Keratinocyte (primary cell): ENCODE data around the gene TRIM66. TPM values are rescaled to one million over a fixed set of nuclear protein-coding genes. Genes with fewer than 3 reads are reported as not detected.

ENCODE experiments used
- DNase-seq: peaks from one replicate; pipeline ENCODE4 v3.0.0-alpha.2; 2011; ENCODE audit warnings: low read depth, missing footprints, low spot score
- FAIRE-seq: peaks from 2 replicates; lab custom pipeline; 2011; peaks lifted over from hg19 to GRCh38; lab: Jason Lieb, UNC
- H2AFZ ChIP-seq: 2 replicates; pipeline ENCODE4 v1.6.0; 2012; ENCODE audit warnings: low read length, control low read depth, inconsistent platforms; ENCODE audit not compliant: control insufficient read depth
- H3K27ac ChIP-seq: 2 replicates; pipeline ENCODE4 v1.5.1; 2011; ENCODE audit warnings: low read length; ENCODE audit not compliant: control insufficient read depth, insufficient read depth
- H3K27me3 ChIP-seq: 3 replicates; pipeline ENCODE4 v1.6.0; 2011; ENCODE audit warnings: low read length; ENCODE audit not compliant: control insufficient read depth, insufficient read depth; ENCODE audit errors: extremely low read depth
- H3K36me3 ChIP-seq, 2 experiments: 2 replicates in 1 of 2; 3 replicates in 1 of 2; pipeline ENCODE4 v1.5.1; 2011; ENCODE audit warnings: low read length in 2 of 2, mild to moderate bottlenecking in 1 of 2; ENCODE audit not compliant: control insufficient read depth in 2 of 2, insufficient read depth in 2 of 2; ENCODE audit errors: extremely low read depth in 1 of 2
- H3K4me1 ChIP-seq: 3 replicates; pipeline ENCODE4 v1.5.1; 2011; ENCODE audit warnings: low read length; ENCODE audit not compliant: control insufficient read depth, insufficient read depth; ENCODE audit errors: extremely low read depth
- H3K4me2 ChIP-seq: 3 replicates; pipeline ENCODE4 v1.6.0; 2011; ENCODE audit warnings: low read depth, low read length; ENCODE audit not compliant: control insufficient read depth, insufficient read depth; ENCODE audit errors: extremely low read depth
- H3K4me3 ChIP-seq, 3 experiments: fragments of 200-600 bp in 1 of 3; sonication (generic) in 1 of 3; 2 replicates in 2 of 3; 3 replicates in 1 of 3; pipeline ENCODE4 v1.5.1; 2011 to 2016; ENCODE audit warnings: low read length in 3 of 3, mild to moderate bottlenecking in 3 of 3, control low read depth in 2 of 3, inconsistent platforms in 1 of 3, low read depth in 1 of 3, mixed read lengths in 1 of 3, mixed run types in 1 of 3, moderate library complexity in 1 of 3; ENCODE audit not compliant: control insufficient read depth in 2 of 3, insufficient read depth in 2 of 3; ENCODE audit errors: extremely low read depth in 1 of 3
- H3K79me2 ChIP-seq: 2 replicates; pipeline ENCODE4 v1.6.0; 2012; ENCODE audit warnings: low read length; ENCODE audit not compliant: control insufficient read depth, insufficient read depth
- H3K9ac ChIP-seq: 3 replicates; pipeline ENCODE4 v1.6.0; 2011; ENCODE audit warnings: low read length; ENCODE audit not compliant: control insufficient read depth, insufficient read depth; ENCODE audit errors: extremely low read depth
- H3K9me1 ChIP-seq: 3 replicates; pipeline ENCODE4 v1.6.0; 2011; ENCODE audit warnings: low read length; ENCODE audit not compliant: control insufficient read depth, insufficient read depth; ENCODE audit errors: extremely low read depth
- H3K9me3 ChIP-seq: 2 replicates; pipeline ENCODE4 v1.5.1; 2012; ENCODE audit warnings: low read depth, low read length; ENCODE audit not compliant: control insufficient read depth
- H4K20me1 ChIP-seq: 3 replicates; pipeline ENCODE4 v1.6.0; 2011; ENCODE audit warnings: low read length; ENCODE audit not compliant: control insufficient read depth, insufficient read depth; ENCODE audit errors: extremely low read depth
- EZH2 ChIP-seq: IDR thresholded peaks from one replicate; pipeline ENCODE4 v1.6.1; 2012; ENCODE audit warnings: inconsistent platforms, mild to moderate bottlenecking, low read length, moderate library complexity
- dilution Hi-C: fragments of 300-500 bp; cut with MboI; formaldehyde crosslinking; loops from one replicate; pipeline ENCODE4 v1.7.0; 2020; ENCODE audit warnings: low sequenced_read_pairs; ENCODE audit not compliant: extremely low pct_ligation_motif_present
- polyA plus RNA-seq, 5 experiments: library from polyadenylated mRNA; depleted of rRNA in 3 of 5; stranded (reverse) in 3 of 5; stranded (forward) in 1 of 5; unstranded in 1 of 5; fragments of >200 nt; gene quantifications; 1 replicate in 1 of 5; 2 replicates in 3 of 5; 3 replicates in 1 of 5; pipeline versions ENCODE4 v1.2.1 to v1.2.3, GENCODE V29; 2011 to 2012; ENCODE audit warnings: missing spikeins in 2 of 5, low read depth in 1 of 5, low replicate concordance in 1 of 5
- TF ChIP-seq, protein P1 (sequence below), 3 experiments: IDR thresholded peaks in 1 of 3; conservative IDR thresholded peaks in 1 of 3; optimal IDR thresholded peaks in 1 of 3; 2 replicates in 2 of 3; 3 replicates in 1 of 3; pipeline versions ENCODE3 to v1.5.1; 2011; ENCODE audit warnings: low read length in 3 of 3, mild to moderate bottlenecking in 3 of 3, moderate library complexity in 2 of 3, control low read depth in 1 of 3, inconsistent platforms in 1 of 3; ENCODE audit not compliant: insufficient read depth in 2 of 3; ENCODE audit errors: extremely low read depth in 1 of 3

Gene TRIM66
- polyA plus RNA-seq, 1 donor (not counting 4 experiments of a cell fraction or from before 2014, with no cell fraction given): 5.1 TPM

DNA sequence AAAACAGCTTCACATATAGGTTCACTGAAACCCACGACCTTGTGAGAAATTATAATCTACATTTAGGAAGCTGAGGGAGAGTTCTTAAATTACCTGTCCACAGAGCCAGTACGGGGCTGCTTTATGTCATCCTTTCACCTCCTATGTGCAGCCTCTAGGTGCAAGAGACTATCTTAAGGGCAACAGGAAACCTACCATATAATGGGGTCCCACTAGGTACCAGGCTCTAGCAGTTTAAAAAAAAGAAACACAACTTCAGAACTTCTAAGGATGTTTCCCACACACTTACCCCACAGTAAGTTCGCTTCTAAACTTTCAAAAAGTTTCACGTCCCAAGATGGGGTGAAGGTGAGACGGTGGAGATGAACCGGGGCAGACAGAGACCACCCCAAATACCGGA, 89.0 kb downstream of the TRIM66 start:
- Histone ChIP-seq H3K79me2 (no peaks in the 10 kb centered on the region), H3K36me3 (no peaks in the 10 kb centered on the region), H3K27me3 (peaks cover 24% of the 10 kb centered on the region), H3K9me3 (no peaks in the 10 kb centered on the region), H3K9ac (no peak overlapping the region), H3K4me1 (no peaks in the 10 kb centered on the region), H3K4me3 (peak overlapping the region in 2 of 3 experiments; percentile 30 to 34), H3K27ac (no peak overlapping the region), H3K9me1 (no peaks in the 10 kb centered on the region), H4K20me1 (no peaks in the 10 kb centered on the region), H3K4me2 (peak overlapping the region; percentile 62), H2AFZ (no peak overlapping the region)
- no peak for FAIRE-seq
- peak; percentile 55 for TF ChIP-seq EZH2
- TF ChIP-seq, protein P1, sequence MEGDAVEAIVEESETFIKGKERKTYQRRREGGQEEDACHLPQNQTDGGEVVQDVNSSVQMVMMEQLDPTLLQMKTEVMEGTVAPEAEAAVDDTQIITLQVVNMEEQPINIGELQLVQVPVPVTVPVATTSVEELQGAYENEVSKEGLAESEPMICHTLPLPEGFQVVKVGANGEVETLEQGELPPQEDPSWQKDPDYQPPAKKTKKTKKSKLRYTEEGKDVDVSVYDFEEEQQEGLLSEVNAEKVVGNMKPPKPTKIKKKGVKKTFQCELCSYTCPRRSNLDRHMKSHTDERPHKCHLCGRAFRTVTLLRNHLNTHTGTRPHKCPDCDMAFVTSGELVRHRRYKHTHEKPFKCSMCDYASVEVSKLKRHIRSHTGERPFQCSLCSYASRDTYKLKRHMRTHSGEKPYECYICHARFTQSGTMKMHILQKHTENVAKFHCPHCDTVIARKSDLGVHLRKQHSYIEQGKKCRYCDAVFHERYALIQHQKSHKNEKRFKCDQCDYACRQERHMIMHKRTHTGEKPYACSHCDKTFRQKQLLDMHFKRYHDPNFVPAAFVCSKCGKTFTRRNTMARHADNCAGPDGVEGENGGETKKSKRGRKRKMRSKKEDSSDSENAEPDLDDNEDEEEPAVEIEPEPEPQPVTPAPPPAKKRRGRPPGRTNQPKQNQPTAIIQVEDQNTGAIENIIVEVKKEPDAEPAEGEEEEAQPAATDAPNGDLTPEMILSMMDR (optimal IDR thresholded peaks at IDR 0.05 in 1 of 3, IDR thresholded peaks at IDR 0.05 in 1 of 3, conservative IDR thresholded peaks at IDR 0.05 in 1 of 3; ENCODE audit: extremely low read depth in 1 of 3, insufficient read depth in 2 of 3, low read length in 3 of 3): no peak
- DNase-seq: no peak
- dilution Hi-C loops: no loop called here

DNA sequence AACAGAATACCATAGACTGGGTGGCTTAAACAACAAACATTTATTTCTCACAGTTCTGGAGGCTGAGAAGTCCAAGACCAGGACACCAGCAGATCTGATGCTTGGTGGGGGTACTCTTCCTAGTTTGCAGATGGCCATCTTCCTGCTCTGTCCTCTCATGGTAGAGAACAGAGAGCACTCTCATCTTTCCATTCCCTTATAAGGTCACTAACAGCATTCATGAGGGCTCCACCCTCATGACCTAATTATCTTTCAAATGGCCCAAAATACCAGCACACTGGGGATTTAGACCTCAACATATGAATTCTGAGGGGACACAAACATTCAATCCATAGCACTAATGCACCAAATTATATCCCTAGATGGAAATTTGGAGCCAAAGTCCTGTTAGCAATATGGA, 94.5 kb downstream of the TRIM66 start:
- no peaks in the 10 kb centered on the region for H3K9me3 ChIP-seq
- no peak overlapping the region for H3K27ac ChIP-seq
- TF ChIP-seq EZH2: no peak
- TF ChIP-seq, protein P1 (optimal IDR thresholded peaks at IDR 0.05 in 1 of 3, IDR thresholded peaks at IDR 0.05 in 1 of 3, conservative IDR thresholded peaks at IDR 0.05 in 1 of 3; ENCODE audit: extremely low read depth in 1 of 3, insufficient read depth in 2 of 3, low read length in 3 of 3): no peak

More for the DNA sequence above, 94.5 kb downstream of the TRIM66 start:
- peaks cover under 1% of the 10 kb centered on the region for H3K27me3 ChIP-seq
- no peak overlapping the region for H3K4me3 ChIP-seq
- no peaks in the 10 kb centered on the region for H3K79me2 ChIP-seq
- H4K20me1 ChIP-seq: no peaks in the 10 kb centered on the region
- no peak overlapping the region for H3K9ac ChIP-seq
- DNase-seq (no peak), FAIRE-seq (no peak)
- H3K4me1 ChIP-seq: no peaks in the 10 kb centered on the region
- H2AFZ ChIP-seq: no peak overlapping the region
- H3K9me1 ChIP-seq: no peaks in the 10 kb centered on the region
- H3K4me2 ChIP-seq: no peak overlapping the region
- dilution Hi-C loops: no loop called here
- H3K36me3 ChIP-seq: no peaks in the 10 kb centered on the region
